NCI-H2196 treated with DMSO at 0.1 percent for 48 hours (cell line): ENCODE results near the gene PPP1R9A.

Experiments used
- DNase-seq: peaks from one replicate; lab custom pipeline; 2025; ENCODE audit not compliant: unreplicated experiment; lab: John Stamatoyannopoulos, UW

PPP1R9A gene

DNA sequence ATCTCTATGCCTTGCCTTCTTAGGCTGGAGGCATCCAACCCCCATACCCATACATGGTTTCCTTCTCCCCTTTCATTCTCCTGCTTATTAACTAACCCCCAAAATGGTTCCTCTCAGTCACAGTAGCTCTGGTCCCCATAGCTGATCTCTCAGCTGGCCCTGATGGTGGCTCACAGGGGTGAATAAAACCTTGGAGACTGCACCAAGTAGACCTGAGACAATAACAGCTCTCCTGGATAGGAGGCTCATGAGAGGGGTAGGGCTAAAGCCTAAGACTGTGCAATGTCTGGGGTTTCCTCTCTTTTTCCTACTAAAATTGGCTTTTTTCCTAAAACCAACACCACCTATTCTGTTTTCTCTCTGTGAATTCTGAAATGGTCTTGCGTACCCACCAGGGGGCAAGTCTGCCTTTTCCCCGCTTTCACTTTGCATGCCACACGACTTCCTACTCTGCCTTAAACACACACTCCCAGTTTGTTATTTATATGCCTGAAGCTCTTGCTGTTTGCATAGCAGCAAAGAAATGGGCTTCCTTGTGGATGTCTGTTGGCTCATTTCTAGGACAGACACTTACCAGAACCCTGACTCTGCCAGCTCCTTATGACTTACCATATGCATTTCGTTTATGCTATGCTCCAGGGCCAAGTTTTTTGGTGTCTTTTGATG is 435.4 kb downstream of the PPP1R9A start:
- no peak for DNase-seq
